ENCODE results near the gene ACSM3.

The ACSM3 gene

DNA sequence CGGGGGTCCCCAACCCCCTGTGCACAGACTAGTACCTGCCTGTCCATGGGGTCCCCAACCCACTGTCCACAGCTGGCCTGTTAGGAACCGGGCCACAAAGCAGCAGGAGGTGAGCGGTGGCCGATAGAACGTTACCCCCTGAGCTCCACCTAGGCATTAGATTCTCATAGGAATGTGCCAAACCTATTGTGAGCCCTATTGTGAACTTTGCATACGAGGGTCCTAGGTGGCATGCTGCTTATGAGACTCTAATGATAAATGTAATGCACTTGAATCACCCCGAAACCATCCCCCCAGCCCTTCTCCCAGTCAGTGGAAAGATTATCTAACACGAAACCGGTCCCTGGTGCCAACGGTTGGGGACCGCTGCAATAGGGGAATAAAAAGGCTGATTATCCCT lies 44.0 kb downstream of the ACSM3 start:
- no peak for DNase-seq

DNA sequence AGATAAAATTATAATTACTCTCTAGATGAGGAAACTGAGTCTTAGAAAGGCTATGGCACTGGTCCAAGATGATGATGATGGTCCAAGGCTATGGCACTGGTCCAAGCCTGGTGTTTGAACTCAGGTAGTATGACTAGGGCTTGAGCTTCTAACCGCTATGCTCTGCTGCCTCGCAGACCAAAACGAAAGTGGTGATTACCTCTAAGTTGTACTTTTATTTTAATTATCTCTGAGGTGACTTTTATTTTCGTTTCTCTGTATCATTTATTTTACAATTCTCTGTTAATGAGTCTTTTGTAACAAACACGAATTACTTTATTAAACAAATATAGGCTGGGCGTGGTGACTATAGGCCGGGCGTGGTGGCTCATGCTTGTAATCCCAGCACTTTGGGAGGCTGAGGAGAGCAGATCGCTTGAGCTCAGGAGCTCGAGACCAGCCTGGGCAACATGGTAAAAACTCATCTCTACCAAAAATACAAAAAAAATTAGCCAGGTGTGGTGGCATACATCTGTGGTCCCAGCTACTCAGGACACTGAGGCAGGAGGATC lies 48.1 kb downstream of the ACSM3 start:
- DNase-seq = no peak

DNA sequence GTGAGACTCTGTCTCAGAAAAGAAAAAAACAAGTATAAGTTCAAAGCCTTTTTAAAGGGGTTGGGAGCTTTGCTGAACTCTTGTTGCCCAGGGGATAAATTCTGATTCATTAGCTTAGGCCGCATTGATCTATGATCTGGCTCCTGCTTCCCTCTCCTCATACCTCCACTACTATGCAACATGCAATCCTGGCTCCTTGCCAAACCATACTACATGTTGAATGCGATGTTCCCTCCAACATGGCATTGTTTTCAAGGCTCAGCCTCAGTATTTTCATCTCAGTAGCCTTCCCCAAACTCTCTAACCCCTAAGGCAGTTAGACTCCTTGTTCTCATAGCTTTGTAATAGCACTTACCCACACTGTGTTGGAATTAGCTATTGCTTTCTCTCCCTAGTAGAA lies 48.7 kb downstream of the ACSM3 start:
- DNase-seq = no peak

DNA sequence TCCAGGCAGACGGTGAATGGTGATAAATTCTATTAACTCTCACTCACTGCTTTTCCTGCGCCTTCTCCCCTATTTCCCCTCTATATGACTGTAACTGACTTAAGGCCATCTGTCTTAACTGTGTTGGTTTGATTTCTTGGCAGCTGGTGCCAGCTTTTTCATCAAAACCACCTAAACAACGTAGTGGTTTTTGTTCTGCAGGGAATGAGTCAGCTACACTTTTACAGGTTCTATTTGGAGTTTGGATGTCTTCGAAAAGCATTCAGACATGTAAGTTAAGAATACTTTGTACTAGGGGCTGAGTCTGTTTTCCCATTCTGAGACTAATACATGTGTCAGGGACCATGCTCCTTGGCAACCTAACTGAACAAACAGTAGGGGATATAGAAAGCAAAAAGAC lies 51.0 kb downstream of the ACSM3 start:
- no peak for DNase-seq

DNA sequence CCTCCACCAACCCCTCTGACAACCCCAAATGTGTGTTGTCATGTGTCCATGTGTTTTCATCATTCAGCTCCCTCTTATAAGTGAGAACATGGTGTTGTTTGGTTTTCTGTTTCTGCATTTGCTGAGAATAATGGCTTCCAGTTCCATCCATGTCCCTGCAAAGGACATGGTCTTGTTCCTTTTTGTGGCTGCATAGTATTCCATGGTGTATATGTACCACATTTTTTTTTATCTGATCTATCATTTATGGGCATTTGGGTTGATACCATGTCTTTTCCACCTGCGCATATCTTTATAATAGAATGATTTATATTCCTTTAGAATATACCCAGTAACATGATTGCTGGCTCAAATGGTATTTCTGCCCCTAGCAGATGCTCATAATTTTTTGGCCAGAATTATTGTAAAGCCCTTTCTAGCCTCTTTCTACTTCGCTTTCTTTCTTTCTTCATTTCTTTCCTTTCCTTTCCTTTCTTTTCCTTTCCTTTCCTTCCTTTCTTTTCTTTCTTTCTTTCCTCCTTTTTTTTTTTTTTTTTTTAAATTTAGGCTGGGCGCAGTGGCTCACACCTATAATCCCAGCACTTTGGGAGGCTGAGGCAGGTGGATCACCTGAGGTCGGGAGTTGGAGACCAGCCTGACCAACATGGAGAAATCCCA lies 55.2 kb downstream of the ACSM3 start:
- DNase-seq = no peak

DNA sequence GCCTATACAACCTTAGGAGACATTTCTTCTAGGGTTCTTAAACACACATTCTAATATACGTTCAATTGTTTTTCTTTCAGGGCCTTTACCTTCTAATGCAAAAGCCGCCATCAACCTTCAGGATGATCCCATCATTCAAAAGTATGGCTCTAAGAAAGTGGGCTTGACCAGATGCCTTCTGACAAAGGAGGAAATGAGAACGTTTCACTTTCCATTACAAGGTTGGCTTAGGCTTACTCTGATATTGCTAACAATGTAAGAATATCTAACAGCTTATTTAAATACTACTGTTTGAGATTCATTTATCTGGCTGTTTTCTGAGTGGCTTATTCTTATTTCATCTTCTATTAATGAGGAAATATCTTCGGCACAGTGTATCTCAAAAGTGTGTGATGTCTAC lies 57.9 kb downstream of the ACSM3 start:
- no peak for DNase-seq

DNA sequence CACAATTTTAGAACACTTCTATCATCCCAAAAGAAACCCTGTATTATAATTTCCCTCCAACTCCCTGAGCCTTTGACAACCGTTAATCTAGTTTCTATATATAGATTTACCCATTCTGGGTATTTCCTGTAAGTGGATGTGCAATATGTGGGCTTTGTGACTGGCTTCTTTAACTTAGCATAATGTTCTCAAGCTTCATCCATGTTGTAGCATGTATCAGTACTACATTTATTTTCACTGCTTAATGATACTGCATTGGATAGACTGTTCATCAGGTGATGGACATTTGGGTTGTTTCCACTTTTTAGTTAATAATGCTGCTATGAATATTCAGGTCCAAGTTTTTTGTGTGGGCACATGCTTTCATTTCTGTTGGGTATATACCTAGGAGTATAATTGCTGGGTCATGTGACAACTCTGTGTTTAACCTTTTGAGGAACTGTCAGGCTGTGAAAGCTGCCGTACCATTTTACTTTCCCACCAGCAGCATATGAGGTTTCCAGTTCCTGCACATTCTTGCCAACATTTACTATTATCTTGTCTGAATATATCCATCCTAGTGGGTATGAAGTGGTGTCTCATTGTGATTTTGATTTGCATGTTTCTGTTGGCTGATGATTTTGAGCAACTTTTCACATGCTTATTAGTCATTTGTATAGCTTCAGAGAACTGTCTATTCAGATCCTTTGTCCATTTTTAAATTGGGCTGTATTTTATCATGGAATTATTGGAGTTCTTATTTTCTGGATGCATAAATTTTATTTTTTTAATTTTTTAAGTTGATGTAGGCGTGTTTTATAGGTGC lies 58.9 kb downstream of the ACSM3 start:
- DNase-seq = no peak

DNA sequence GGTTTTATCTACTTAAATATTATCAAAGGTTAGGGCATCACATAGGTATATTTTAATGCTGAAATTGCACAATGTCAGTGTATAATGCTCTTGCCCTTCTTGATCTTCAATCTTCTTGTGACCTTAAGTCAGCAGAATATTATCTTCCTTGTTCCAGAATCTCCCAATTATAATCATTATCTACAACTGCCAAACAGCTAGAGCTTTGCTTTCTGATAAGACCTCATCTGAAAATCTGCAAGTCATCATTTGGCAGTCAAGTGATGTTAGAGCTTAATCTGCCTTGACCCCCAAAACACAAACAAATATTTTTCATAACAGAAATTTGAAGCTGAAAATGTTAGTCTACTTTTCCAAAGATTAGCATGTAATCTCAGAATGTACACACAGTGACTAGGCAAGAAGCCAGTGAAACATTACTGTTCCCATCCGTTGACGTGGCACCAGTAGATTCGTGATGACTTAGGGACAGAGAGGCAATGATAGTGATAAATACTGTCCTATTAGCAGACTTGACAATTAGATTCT lies 62.3 kb downstream of the ACSM3 start:
- no peak for DNase-seq

DNA sequence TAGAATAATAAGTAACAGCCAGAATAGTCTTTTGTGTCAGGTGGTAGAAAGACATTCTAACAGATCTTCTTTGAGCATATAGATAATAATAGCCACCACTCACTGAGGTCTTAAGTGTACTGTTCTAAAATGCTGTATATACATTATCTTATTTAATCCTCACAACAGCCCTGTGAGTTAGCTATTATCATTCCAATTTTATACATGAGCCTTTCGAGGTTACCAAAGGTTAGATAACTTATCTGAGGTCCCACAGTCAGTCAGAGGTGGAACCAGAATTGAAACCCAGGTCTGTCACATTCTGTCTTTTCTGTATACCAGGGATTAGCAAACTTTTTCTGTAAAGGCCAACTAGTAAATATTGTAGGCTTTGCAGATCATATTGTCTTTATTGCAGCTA lies 65.7 kb downstream of the ACSM3 start:
- no peak for DNase-seq

DNA sequence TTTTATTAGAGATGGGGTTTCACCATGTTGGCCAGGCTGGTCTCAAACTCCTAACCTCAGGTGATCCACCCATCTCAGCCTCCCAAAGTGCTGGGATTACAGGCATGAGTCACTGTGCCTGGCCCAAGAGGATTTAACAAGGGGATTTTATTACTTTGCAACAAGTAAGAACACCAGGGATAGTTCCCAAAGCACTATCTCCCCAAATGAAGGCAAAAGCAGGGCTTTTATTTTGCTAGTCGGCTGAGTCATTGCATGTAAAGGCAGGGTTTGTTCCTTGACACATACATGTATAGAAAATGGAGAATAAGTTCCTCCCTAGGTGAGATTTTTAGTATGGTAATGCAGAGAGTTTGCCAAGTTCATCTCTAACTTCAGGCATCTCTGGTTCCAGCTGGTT lies 66.6 kb downstream of the ACSM3 start:
- DNase-seq = no peak

DNA sequence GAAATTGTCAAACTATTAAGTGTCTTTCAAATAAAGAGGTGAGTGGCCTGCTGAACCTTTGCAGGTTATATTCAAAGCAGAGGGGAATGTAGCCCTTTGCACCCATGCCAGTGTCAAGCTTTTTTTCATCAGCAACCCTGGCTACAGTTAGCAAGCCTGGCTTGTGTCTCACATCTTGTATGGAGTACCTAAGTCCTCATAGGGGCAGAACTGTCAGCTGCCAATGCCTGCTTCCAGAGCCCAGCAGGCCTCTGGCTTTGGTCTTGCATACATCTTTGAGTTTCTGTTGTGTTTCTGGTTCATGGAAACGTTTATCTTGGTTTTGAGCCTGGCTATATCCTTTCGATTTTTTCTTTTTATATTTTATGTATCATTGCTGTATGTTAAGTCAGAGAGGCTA lies 69.3 kb downstream of the ACSM3 start:
- DNase-seq = no peak

DNA sequence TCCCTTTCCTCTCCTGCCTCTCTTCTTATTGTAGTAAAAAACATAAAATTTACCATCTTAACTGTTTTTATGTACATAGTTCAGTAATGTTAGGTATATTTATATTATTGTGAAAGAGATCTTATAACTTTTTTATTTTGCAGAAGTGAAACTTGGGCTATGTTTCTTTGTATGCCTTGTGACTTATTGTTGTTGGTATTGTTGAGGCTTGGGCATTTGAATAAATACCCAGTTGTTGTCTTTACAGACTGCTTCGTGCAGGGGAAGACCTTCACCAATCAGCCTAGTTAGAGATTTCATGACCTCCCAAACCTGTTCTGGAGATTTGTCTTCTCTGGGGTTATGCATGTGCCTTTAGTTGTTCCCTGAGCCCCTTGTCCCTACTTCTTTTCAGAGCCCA lies 74.4 kb downstream of the ACSM3 start:
- no peak for DNase-seq

DNA sequence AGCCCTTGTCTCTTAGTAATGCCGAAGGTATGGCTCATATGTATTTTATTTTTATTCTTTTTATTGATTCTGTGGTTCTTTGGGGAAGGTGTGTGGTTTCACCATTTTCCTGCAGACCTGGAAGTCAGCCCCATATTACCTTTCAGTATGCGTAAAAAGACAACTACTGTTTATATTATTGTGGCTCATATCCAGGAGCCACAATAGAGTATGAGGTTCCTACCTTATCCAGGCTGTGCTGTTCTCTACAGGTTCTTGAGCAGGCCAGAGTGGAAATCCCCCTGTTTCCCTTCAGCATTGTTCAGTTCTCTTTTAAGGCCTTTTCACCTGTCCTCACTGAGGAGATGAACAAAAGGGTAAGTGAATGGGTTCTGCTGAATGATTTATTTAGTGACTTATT lies 75.7 kb downstream of the ACSM3 start:
- no peak for DNase-seq

DNA sequence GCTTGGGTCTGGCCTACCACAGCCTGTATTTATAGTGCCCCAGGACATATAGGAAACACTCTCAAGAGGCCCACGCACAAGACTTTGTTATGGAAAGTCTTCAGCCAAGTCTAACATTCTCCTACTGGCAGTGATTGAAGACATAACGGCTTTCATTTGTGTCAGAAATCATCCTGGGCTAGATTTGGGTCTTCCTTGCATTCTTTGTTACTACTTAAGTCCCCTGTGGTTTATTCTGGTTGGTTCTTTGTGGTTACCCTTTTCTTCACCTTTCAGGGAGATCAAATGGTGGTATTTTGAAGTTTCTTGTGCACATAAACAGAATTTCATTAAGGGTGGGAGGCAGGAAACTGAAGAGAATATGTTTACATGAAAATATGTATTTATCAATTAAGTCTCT lies 80.2 kb downstream of the ACSM3 start:
- no peak for DNase-seq

DNA sequence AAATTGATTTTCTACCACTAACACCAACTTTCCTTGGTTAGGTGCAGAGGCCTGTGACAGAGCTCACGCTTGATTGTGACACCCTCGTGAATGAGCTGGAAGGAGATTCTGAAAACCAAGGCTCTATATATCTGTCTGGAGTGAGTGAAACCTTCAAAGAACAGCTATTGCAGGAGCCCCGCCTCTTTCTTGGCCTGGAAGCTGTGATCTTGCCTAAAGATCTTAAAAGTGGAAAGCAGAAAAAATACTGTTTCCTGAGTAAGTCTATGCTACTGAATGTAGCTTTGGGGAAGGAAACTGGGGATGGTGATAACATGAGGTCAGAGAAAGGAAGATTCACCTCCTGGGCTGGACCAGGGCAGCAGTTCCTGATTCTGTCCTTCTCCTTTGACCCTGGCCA lies 80.8 kb downstream of the ACSM3 start:
- no peak for DNase-seq

DNA sequence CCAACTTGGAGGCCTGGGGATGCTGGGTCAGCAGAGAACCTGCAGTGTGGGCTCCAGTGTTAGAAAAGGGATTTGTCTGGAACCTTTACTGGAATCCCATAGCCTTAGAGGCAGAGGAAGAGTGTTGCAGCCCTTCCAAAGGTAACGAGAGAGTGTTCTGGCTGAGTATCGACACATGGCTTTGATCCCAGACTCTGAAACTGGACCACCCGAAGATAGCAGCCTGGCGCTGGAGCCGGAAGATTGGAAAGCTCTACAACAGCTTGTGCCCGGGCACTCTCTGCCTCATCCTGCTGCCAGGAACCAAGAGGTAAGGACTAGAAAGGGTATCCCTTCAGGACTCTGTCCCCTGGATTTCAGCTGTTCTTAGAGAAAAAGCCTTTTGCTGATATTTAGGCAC lies 82.2 kb downstream of the ACSM3 start:
- DNase-seq = no peak

DNA sequence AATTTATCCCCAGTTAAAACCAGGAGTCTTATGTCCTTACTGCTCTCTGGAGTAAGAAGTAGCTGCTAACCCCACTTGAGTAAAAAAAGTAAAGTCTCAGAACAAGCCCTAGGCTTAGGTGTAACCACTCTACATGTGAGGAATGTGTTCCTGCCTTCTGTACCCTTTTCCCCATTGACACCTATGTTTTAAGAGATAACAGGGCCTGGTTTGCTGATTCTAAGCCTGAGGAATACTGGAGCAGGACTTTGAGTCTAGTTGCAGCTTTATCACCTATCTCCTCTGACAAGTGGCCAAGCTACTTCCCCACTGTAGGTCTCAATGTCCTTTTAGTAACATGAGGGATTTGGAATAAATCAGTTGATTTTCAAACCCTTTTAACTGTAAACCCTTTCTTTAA lies 82.7 kb downstream of the ACSM3 start:
- DNase-seq = no peak
